H1 (cell line): Measurements from ENCODE around the gene THADA.

Source experiments
- ASH2L ChIP-seq: fragments of 200-600, 300-600 bp; sonication (generic); IDR thresholded peaks from one replicate; pipeline ENCODE4 v1.7.1; 2017; ENCODE audit warnings: low read length
- CEBPB ChIP-seq: IDR thresholded peaks from 2 replicates; pipeline ENCODE4 v1.6.1; 2012; ENCODE audit warnings: low read depth, low read length
- EP300 ChIP-seq, 2 experiments: IDR thresholded peaks; 1 replicate in 1 of 2; 2 replicates in 1 of 2; pipeline ENCODE4 v1.6.1; 2011 to 2012; ENCODE audit warnings: low read depth in 2 of 2, low read length in 2 of 2, mild to moderate bottlenecking in 2 of 2, borderline replicate concordance in 1 of 2, inconsistent platforms in 1 of 2, moderate library complexity in 1 of 2
- EZH2 ChIP-seq: fragments of 200-600 bp; sonication (generic); IDR thresholded peaks from 2 replicates; pipeline ENCODE4 v1.7.1; 2012; ENCODE audit warnings: low read depth, mild to moderate bottlenecking, moderate library complexity, low read length, inconsistent platforms; ENCODE audit not compliant: severe bottlenecking
- POLR2A ChIP-seq, 2 experiments: IDR thresholded peaks; 1 replicate in 1 of 2; 2 replicates in 1 of 2; pipeline ENCODE4 v1.6.1; 2011; ENCODE audit warnings: low read depth in 2 of 2, low read length in 2 of 2, mild to moderate bottlenecking in 2 of 2; ENCODE audit errors: control extremely low read depth in 1 of 2
- SRF ChIP-seq: IDR thresholded peaks from 2 replicates; pipeline ENCODE4 v1.6.1; 2011; ENCODE audit warnings: mild to moderate bottlenecking, low read depth, low read length, moderate library complexity
- TAF1 ChIP-seq: IDR thresholded peaks from 2 replicates; pipeline ENCODE4 v1.6.1; 2011; ENCODE audit warnings: mild to moderate bottlenecking, low read depth, low read length
- TF ChIP-seq, protein P1 (sequence below), 3 experiments: IDR thresholded peaks; 1 replicate in 2 of 3; 2 replicates in 1 of 3; pipeline versions ENCODE4 v1.5.1 to v1.6.1; 2011; ENCODE audit warnings: low read length in 3 of 3, mild to moderate bottlenecking in 3 of 3, inconsistent platforms in 2 of 3, low read depth in 1 of 3, moderate library complexity in 1 of 3; ENCODE audit not compliant: insufficient read depth in 1 of 3; ENCODE audit errors: control extremely low read depth in 1 of 3
- TF ChIP-seq, protein P2 (sequence below): IDR thresholded peaks from 2 replicates; pipeline ENCODE4 v1.6.1; 2011; ENCODE audit warnings: low read length, improper control_type of control experiment

GRCh38 chr2:43214253-43214652 is 381.6 kb downstream of the THADA start:
- TF ChIP-seq TAF1 (no peak), POLR2A (IDR thresholded peaks at IDR 0.05; ENCODE audit: control extremely low read depth in 1 of 2, low read depth in 2 of 2, low read length in 2 of 2) (no peak), EZH2 (no peak), SRF (no peak), EP300 (IDR thresholded peaks at IDR 0.05; ENCODE audit: borderline replicate concordance in 1 of 2, low read depth in 2 of 2, low read length in 2 of 2) (no peak), CEBPB (no peak), ASH2L (no peak)
- TF ChIP-seq, protein P1, sequence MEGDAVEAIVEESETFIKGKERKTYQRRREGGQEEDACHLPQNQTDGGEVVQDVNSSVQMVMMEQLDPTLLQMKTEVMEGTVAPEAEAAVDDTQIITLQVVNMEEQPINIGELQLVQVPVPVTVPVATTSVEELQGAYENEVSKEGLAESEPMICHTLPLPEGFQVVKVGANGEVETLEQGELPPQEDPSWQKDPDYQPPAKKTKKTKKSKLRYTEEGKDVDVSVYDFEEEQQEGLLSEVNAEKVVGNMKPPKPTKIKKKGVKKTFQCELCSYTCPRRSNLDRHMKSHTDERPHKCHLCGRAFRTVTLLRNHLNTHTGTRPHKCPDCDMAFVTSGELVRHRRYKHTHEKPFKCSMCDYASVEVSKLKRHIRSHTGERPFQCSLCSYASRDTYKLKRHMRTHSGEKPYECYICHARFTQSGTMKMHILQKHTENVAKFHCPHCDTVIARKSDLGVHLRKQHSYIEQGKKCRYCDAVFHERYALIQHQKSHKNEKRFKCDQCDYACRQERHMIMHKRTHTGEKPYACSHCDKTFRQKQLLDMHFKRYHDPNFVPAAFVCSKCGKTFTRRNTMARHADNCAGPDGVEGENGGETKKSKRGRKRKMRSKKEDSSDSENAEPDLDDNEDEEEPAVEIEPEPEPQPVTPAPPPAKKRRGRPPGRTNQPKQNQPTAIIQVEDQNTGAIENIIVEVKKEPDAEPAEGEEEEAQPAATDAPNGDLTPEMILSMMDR (IDR thresholded peaks at IDR 0.05; ENCODE audit: control extremely low read depth in 1 of 3, insufficient read depth in 1 of 3, low read depth in 1 of 3, low read length in 3 of 3), result peak in 1 of 3 experiments; percentile 39; a peak in 2 of 4 replicates
- TF ChIP-seq, protein P2, sequence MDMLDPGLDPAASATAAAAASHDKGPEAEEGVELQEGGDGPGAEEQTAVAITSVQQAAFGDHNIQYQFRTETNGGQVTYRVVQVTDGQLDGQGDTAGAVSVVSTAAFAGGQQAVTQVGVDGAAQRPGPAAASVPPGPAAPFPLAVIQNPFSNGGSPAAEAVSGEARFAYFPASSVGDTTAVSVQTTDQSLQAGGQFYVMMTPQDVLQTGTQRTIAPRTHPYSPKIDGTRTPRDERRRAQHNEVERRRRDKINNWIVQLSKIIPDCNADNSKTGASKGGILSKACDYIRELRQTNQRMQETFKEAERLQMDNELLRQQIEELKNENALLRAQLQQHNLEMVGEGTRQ, result no peak
